ENCODE measurements around the gene CLDN34.

The CLDN34 gene

GRCh38 chrX:9966775-9967408 lies at the start of gene CLDN34:
CLDN34 (plus strand) TSS chrX:9967358; CDS start chrX:9967358, 0 bp downstream.
- H4K20me1 ChIP-seq = no peaks in the 10 kb centered on the region
- no peak within 1 kb of the TSS for H3K27ac ChIP-seq
- H3K9ac ChIP-seq = no peak within 1 kb of the TSS
- H3K36me3 ChIP-seq = no peaks in the 10 kb centered on the region
- no peaks in the 10 kb centered on the region for H3K4me1 ChIP-seq
- no peaks in the 10 kb centered on the region for H3K27me3 ChIP-seq
- peaks cover 10% of the 10 kb centered on the region for H3K9me3 ChIP-seq
- no peak within 1 kb of the TSS for H3K4me3 ChIP-seq
- no peak within 1 kb of the TSS for H3K4me2 ChIP-seq
- no peak for TF ChIP-seq Cebpa-rat (IDR thresholded peaks at IDR 0.05)

GRCh38 chrX:9917861-9918260 lies 49.3 kb upstream of the CLDN34 start:
- Histone ChIP-seq H3K4me3 (no peak overlapping the region), H3K27ac (no peak overlapping the region), H3K4me2 (no peak overlapping the region), H3K36me3 (no peaks in the 10 kb centered on the region), H4K20me1 (no peaks in the 10 kb centered on the region), H3K9ac (no peak overlapping the region), H3K9me3 (peaks cover 6% of the 10 kb centered on the region), H3K4me1 (no peaks in the 10 kb centered on the region), H3K27me3 (no peaks in the 10 kb centered on the region)
- TF ChIP-seq Cebpa-rat (IDR thresholded peaks at IDR 0.05) = no peak

GRCh38 chrX:9919632-9920172 lies 47.5 kb upstream of the CLDN34 start:
- Histone ChIP-seq H3K36me3 (no peaks in the 10 kb centered on the region), H3K4me1 (no peaks in the 10 kb centered on the region), H3K4me2 (no peak overlapping the region), H3K27ac (no peak overlapping the region), H3K4me3 (no peak overlapping the region), H3K9me3 (peaks cover 6% of the 10 kb centered on the region), H4K20me1 (no peaks in the 10 kb centered on the region), H3K27me3 (no peaks in the 10 kb centered on the region), H3K9ac (no peak overlapping the region)
- no peak for TF ChIP-seq Cebpa-rat (IDR thresholded peaks at IDR 0.05)

- H3K9ac ChIP-seq = no peak overlapping the region
- H3K9me3 ChIP-seq = peaks cover 6% of the 10 kb centered on the region
- H3K27ac ChIP-seq = no peak overlapping the region
- TF ChIP-seq Cebpa-rat (IDR thresholded peaks at IDR 0.05) = no peak
- no peaks in the 10 kb centered on the region for H4K20me1 ChIP-seq
- H3K4me2 ChIP-seq = no peak overlapping the region
- no peak overlapping the region for H3K4me3 ChIP-seq
- H3K27me3 ChIP-seq = no peaks in the 10 kb centered on the region
- no peaks in the 10 kb centered on the region for H3K36me3 ChIP-seq
- H3K4me1 ChIP-seq = no peaks in the 10 kb centered on the region
Measured at GRCh38 chrX:9921407-9921806, 45.8 kb upstream of the CLDN34 start.

- H3K9ac ChIP-seq = no peak overlapping the region
- H3K4me3 ChIP-seq = no peak overlapping the region
- no peaks in the 10 kb centered on the region for H4K20me1 ChIP-seq
- no peaks in the 10 kb centered on the region for H3K36me3 ChIP-seq
- no peaks in the 10 kb centered on the region for H3K27me3 ChIP-seq
- no peaks in the 10 kb centered on the region for H3K4me1 ChIP-seq
- no peak overlapping the region for H3K27ac ChIP-seq
- TF ChIP-seq Cebpa-rat (IDR thresholded peaks at IDR 0.05) = no peak
- no peak overlapping the region for H3K4me2 ChIP-seq
- H3K9me3 ChIP-seq = peaks cover 6% of the 10 kb centered on the region
Measured at GRCh38 chrX:9923357-9923756, 43.8 kb upstream of the CLDN34 start.

GRCh38 chrX:9926002-9926401 lies 41.2 kb upstream of the CLDN34 start:
- Histone ChIP-seq H4K20me1 (no peaks in the 10 kb centered on the region), H3K9me3 (peaks cover 4% of the 10 kb centered on the region), H3K36me3 (no peaks in the 10 kb centered on the region), H3K27me3 (no peaks in the 10 kb centered on the region), H3K4me1 (no peaks in the 10 kb centered on the region), H3K4me3 (no peak overlapping the region), H3K9ac (no peak overlapping the region), H3K27ac (no peak overlapping the region), H3K4me2 (no peak overlapping the region)
- no peak for TF ChIP-seq Cebpa-rat (IDR thresholded peaks at IDR 0.05)

- Histone ChIP-seq H3K9ac (no peak overlapping the region), H3K4me3 (no peak overlapping the region), H4K20me1 (no peaks in the 10 kb centered on the region), H3K36me3 (no peaks in the 10 kb centered on the region), H3K27me3 (no peaks in the 10 kb centered on the region), H3K27ac (no peak overlapping the region), H3K9me3 (no peaks in the 10 kb centered on the region), H3K4me2 (no peak overlapping the region), H3K4me1 (no peaks in the 10 kb centered on the region)
- TF ChIP-seq Cebpa-rat (IDR thresholded peaks at IDR 0.05) = no peak
Measured at GRCh38 chrX:9927698-9928482, 39.3 kb upstream of the CLDN34 start.

GRCh38 chrX:9935436-9935835 lies 31.7 kb upstream of the CLDN34 start:
- no peak for TF ChIP-seq Cebpa-rat (IDR thresholded peaks at IDR 0.05)
- Histone ChIP-seq H3K4me1 (no peaks in the 10 kb centered on the region), H3K9ac (no peak overlapping the region), H3K27ac (no peak overlapping the region), H3K9me3 (no peaks in the 10 kb centered on the region), H4K20me1 (no peaks in the 10 kb centered on the region), H3K27me3 (no peaks in the 10 kb centered on the region), H3K4me2 (no peak overlapping the region), H3K36me3 (no peaks in the 10 kb centered on the region), H3K4me3 (no peak overlapping the region)

GRCh38 chrX:9937761-9938160 lies 29.4 kb upstream of the CLDN34 start:
- Histone ChIP-seq H3K4me3 (no peak overlapping the region), H3K27ac (no peak overlapping the region), H3K4me1 (peaks cover 21% of the 10 kb centered on the region), H3K4me2 (no peak overlapping the region), H3K9me3 (no peaks in the 10 kb centered on the region), H3K27me3 (no peaks in the 10 kb centered on the region), H4K20me1 (no peaks in the 10 kb centered on the region), H3K36me3 (no peaks in the 10 kb centered on the region), H3K9ac (no peak overlapping the region)
- TF ChIP-seq Cebpa-rat (IDR thresholded peaks at IDR 0.05) = no peak

GRCh38 chrX:9938516-9938915 lies 28.6 kb upstream of the CLDN34 start:
- Histone ChIP-seq H3K4me1 (peaks cover 21% of the 10 kb centered on the region), H3K27ac (no peak overlapping the region), H3K9ac (no peak overlapping the region), H3K36me3 (no peaks in the 10 kb centered on the region), H4K20me1 (no peaks in the 10 kb centered on the region), H3K9me3 (no peaks in the 10 kb centered on the region), H3K27me3 (no peaks in the 10 kb centered on the region), H3K4me3 (no peak overlapping the region), H3K4me2 (no peak overlapping the region)
- TF ChIP-seq Cebpa-rat (IDR thresholded peaks at IDR 0.05) = no peak
